Loucy (cell line): ENCODE measurements around the gene PLEKHM2.
"Not testable (repeated sequence)": the region's sequence is repeated elsewhere in the genome, so short reads cannot be mapped to it uniquely, and the experiment has no call there.

ENCODE experiments used
- H2AFZ ChIP-seq: fragments of 200-600 bp; sonication (generic); 2 replicates; pipeline ENCODE4 v1.6.0; 2016; ENCODE audit warnings: antibody characterized with exemption, mild to moderate bottlenecking, low read length, moderate library complexity
- H3F3A ChIP-seq: fragments of 200-600 bp; 2 replicates; pipeline ENCODE4 v1.6.0; 2016; ENCODE audit warnings: antibody characterized with exemption, low read depth, mild to moderate bottlenecking
- H3K27me3 ChIP-seq: fragments of 200-600 bp; sonication (generic); 2 replicates; pipeline ENCODE4 v1.6.1; 2014; ENCODE audit warnings: low read length, mild to moderate bottlenecking; ENCODE audit not compliant: insufficient read depth, poor library complexity, severe bottlenecking
- H3K36me3 ChIP-seq: fragments of 200-600 bp; sonication (generic); 2 replicates; pipeline ENCODE4 v1.6.1; 2016; ENCODE audit warnings: low read length; ENCODE audit not compliant: insufficient read depth
- H3K4me1 ChIP-seq: fragments of 200-600 bp; sonication (generic); 2 replicates; pipeline ENCODE4 v1.5.1; 2014; ENCODE audit warnings: low read length, mild to moderate bottlenecking; ENCODE audit not compliant: insufficient read depth, poor library complexity, severe bottlenecking
- H3K4me2 ChIP-seq: fragments of 200-600 bp; sonication (generic); 2 replicates; pipeline ENCODE4 v1.6.0; 2014; ENCODE audit warnings: antibody characterized with exemption, low read length, low read depth, mild to moderate bottlenecking; ENCODE audit not compliant: poor library complexity, severe bottlenecking
- H3K4me3 ChIP-seq: fragments of 200-600 bp; sonication (generic); 2 replicates; pipeline ENCODE4 v1.5.1; 2014; ENCODE audit warnings: low read length, mild to moderate bottlenecking, mixed read lengths; ENCODE audit not compliant: poor library complexity, severe bottlenecking
- H3K79me2 ChIP-seq: fragments of 200-600 bp; sonication (generic); 2 replicates; pipeline ENCODE4 v1.6.1; 2014; ENCODE audit warnings: low read length; ENCODE audit not compliant: insufficient read depth
- H3K9ac ChIP-seq: fragments of 200-600 bp; sonication (generic); 2 replicates; pipeline ENCODE4 v1.6.0; 2014; ENCODE audit warnings: mild to moderate bottlenecking, low read depth, low read length, moderate library complexity; ENCODE audit not compliant: poor library complexity, severe bottlenecking
- H3K9me2 ChIP-seq: fragments of 200-600 bp; sonication (generic); replicated peaks from 2 replicates; pipeline ENCODE4 v1.6.1; 2016; ENCODE audit warnings: low read depth, low read length, mixed read lengths
- H3K9me3 ChIP-seq: fragments of 200-600 bp; sonication (generic); 2 replicates; pipeline ENCODE4 v1.6.1; 2014; ENCODE audit warnings: mild to moderate bottlenecking, antibody characterized with exemption, low read length, low read depth; ENCODE audit not compliant: insufficient read depth
- H4K20me1 ChIP-seq: fragments of 200-600 bp; sonication (generic); 2 replicates; pipeline ENCODE4 v1.6.0; 2014; ENCODE audit warnings: antibody characterized with exemption, low read length, mild to moderate bottlenecking; ENCODE audit not compliant: insufficient read depth, poor library complexity, severe bottlenecking
- EZH2phosphoT487 ChIP-seq: fragments of 200-600 bp; IDR thresholded peaks from 2 replicates; pipeline ENCODE4 v1.6.1; 2018; ENCODE audit warnings: antibody characterized with exemption, mild to moderate bottlenecking, moderate library complexity, borderline replicate concordance
- TF ChIP-seq, protein P1 (sequence below): fragments of 200-600 bp; sonication (generic); conservative IDR thresholded peaks from 2 replicates; pipeline ENCODE4 v1.5.1; 2014; ENCODE audit warnings: mild to moderate bottlenecking, antibody characterized with exemption, low read length

The PLEKHM2 gene

DNA sequence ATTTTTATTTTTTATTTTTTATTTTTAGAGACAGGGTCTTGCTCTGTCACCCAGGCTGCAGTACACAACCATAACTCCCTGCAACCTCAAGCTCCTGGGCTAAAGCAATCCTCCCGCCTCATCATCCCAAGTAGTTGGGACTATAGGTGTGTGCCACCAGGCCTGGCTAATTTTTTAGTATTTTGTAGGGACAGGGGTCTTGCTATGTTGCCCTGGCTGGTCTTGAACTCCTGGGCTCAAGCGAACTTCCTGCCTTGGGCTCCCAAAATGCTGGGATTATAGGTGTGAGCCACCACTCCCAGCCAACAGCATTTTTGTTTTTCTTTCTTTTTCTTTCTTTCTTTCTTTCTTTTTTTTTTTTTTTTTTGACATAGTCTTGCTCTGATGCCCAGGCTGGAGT lies 14.1 kb downstream of the PLEKHM2 start:
- no peak overlapping the region for H2AFZ ChIP-seq
- no peaks in the 10 kb centered on the region for H3K9me3 ChIP-seq
- no peak overlapping the region for H3K9ac ChIP-seq
- H3K27me3 ChIP-seq, result no peaks in the 10 kb centered on the region
- H3K36me3 ChIP-seq, result no peaks in the 10 kb centered on the region; the same call in 1 of the 2 replicates
- H3K9me2 ChIP-seq, result no peaks in the 10 kb centered on the region
- no peaks in the 10 kb centered on the region for H3F3A ChIP-seq
- no peak for TF ChIP-seq EZH2phosphoT487
- TF ChIP-seq, protein P1, sequence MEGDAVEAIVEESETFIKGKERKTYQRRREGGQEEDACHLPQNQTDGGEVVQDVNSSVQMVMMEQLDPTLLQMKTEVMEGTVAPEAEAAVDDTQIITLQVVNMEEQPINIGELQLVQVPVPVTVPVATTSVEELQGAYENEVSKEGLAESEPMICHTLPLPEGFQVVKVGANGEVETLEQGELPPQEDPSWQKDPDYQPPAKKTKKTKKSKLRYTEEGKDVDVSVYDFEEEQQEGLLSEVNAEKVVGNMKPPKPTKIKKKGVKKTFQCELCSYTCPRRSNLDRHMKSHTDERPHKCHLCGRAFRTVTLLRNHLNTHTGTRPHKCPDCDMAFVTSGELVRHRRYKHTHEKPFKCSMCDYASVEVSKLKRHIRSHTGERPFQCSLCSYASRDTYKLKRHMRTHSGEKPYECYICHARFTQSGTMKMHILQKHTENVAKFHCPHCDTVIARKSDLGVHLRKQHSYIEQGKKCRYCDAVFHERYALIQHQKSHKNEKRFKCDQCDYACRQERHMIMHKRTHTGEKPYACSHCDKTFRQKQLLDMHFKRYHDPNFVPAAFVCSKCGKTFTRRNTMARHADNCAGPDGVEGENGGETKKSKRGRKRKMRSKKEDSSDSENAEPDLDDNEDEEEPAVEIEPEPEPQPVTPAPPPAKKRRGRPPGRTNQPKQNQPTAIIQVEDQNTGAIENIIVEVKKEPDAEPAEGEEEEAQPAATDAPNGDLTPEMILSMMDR, result no peak
- peaks cover 4% of the 10 kb centered on the region for H4K20me1 ChIP-seq
- H3K4me1 ChIP-seq, result no peaks in the 10 kb centered on the region
- no peak overlapping the region for H3K4me2 ChIP-seq
- peaks cover 40% of the 10 kb centered on the region; the same call in 1 of the 2 replicates for H3K79me2 ChIP-seq
- H3K4me3 ChIP-seq, result no peak overlapping the region

DNA sequence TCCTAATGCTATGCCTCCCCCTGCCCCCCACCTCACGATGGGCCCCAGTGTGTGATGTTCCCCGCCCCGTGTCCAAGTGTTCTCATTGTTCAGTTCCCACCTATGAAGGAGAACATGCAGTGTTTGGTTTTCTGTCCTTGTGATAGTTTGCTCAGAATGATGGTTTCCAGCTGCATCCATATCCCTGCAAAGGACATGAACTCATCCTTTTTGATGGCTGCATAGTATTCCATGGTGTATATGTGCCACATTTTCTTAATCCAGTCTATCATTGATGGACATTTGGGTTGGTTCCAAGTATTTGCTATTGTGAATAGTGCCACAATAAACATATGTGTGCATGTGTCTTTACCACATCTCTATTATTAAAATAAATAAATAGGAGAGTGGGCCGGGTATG lies 15.2 kb downstream of the PLEKHM2 start:
- peaks cover 35% of the 10 kb centered on the region; the same call in 1 of the 2 replicates for H3K79me2 ChIP-seq
- H2AFZ ChIP-seq, H3K36me3 ChIP-seq, H3K9me2 ChIP-seq, H3K4me1 ChIP-seq, H3K4me3 ChIP-seq, H3K27me3 ChIP-seq, H3F3A ChIP-seq, H4K20me1 ChIP-seq, H3K9me3 ChIP-seq, H3K9ac ChIP-seq, H3K4me2 ChIP-seq: not testable (repeated sequence)

DNA sequence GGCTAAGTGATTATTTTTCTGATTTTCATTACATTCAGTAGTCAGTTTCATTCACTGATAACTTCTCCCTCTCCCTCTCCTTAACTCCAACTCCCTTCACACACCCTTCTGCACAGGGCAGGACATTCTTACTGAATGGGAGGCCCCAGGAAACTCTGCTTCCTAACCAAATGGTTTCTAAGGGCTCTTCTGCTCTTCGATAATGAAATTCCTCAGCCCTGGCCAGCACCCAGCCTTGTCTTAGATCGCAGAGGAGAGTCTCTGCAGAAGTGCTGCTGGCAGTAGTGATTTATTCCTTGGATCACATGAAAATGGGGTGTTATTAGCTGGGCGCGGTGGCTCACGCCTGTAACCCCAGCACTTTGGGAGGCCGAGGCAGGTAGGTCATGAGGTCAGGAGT lies 16.4 kb downstream of the PLEKHM2 start:
- Histone ChIP-seq H3K27me3 (no peaks in the 10 kb centered on the region), H3K4me3 (no peak overlapping the region), H2AFZ (no peak overlapping the region), H3K36me3 (peaks cover 4% of the 10 kb centered on the region; the same call in 1 of the 2 replicates), H3K79me2 (peaks cover 35% of the 10 kb centered on the region; the same call in 1 of the 2 replicates), H4K20me1 (peaks cover 4% of the 10 kb centered on the region), H3K9me2 (no peaks in the 10 kb centered on the region), H3K9ac (no peak overlapping the region), H3F3A (no peaks in the 10 kb centered on the region), H3K9me3 (no peaks in the 10 kb centered on the region), H3K4me2 (no peak overlapping the region), H3K4me1 (no peaks in the 10 kb centered on the region)
- TF ChIP-seq EZH2phosphoT487, result no peak
- TF ChIP-seq, protein P1, result no peak

DNA sequence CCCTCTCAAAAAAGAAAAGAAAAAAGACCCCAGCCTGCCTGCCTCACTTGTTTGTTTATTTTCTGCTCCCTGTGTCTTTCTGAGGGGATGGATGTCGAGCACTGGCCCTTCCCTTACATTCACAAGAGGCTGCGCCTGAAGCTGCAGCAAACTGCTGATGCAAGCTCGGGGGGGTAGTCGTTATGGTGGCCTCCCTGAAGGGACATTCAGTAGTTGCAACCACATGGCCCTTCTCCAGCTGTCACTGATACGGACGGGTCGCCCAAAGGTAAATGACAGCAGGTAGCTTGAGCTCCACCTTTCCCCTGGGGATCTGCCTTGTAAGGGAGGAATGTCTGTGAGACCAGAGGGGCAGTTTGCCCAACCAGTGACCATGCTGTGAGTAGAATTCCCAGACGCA lies 17.7 kb downstream of the PLEKHM2 start:
- Histone ChIP-seq H3K4me1 (no peaks in the 10 kb centered on the region), H3K9ac (no peak overlapping the region), H3K9me3 (no peaks in the 10 kb centered on the region), H3K27me3 (no peaks in the 10 kb centered on the region), H3K36me3 (peaks cover 7% of the 10 kb centered on the region; the same call in 1 of the 2 replicates), H3F3A (no peaks in the 10 kb centered on the region), H3K4me2 (no peak overlapping the region), H3K79me2 (peaks cover 34% of the 10 kb centered on the region; the same call in 1 of the 2 replicates), H4K20me1 (peaks cover 2% of the 10 kb centered on the region), H3K9me2 (no peaks in the 10 kb centered on the region), H3K4me3 (no peak overlapping the region), H2AFZ (no peak overlapping the region)
- TF ChIP-seq, protein P1, result no peak
